ENCODE data around the gene MEIG1. TPM values are rescaled to one million over a fixed set of nuclear protein-coding genes. Genes with fewer than 3 reads are reported as not detected.

MEIG1 gene
- 0.49 and 0.54 TPM in 2 replicates for total RNA-seq

DNA sequence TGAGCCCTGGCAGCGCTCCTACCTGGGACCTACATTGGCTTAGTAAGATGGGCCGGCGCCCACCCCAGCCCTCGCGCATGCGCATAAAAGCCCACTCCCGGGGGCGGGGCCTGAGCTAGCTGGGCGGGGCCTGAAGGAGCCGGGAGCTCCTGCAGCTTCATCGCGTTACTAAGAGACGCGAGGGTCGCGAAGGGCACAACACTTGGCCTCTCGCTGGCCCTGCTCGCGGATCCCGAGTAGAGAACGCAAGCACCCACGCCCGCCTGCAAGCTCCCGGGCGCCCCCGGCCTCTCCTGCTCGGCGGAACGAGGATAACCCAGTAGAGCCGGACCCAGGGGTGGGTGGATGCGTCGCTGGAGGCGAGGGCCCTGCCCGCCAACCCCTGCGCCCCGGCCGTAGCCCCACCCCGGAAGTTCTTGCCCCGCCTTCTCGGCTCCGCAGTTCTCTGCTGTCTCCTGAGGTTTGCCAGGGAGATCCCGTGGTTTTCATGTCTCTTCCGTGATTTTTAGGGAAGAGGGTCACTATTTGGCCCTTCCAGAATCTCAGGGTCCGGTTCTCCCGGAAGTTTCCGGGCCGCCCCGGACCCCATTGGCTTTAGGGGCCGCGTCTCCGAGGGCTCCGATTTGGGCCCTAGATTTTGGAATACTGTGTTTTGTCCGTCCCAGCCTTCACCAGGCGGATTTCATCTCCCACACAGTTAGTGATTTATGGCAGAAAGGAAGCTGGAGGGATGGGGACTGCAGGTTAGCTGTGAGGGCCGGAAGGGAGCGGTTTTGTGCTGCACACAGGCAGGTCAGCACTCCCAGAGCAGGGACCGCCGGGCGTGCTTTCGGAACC is at the start of gene MEIG1:
Gene MEIG1, plus strand, starts transcription at position 168 of the 837 bp plus-strand sequence. CDS start 7,081 bp downstream, outside the sequence.
- ATAC-seq (ENCODE audit: low read depth) (peak; percentile 83), DNase-seq (peak; percentile 100)
- no peaks in the 10 kb centered on the region for H3K27me3 Mint-ChIP-seq
- H3K27ac Mint-ChIP-seq: peak within 1 kb of the TSS; percentile 98
- H3K36me3 Mint-ChIP-seq (ENCODE audit: low read depth): peaks cover 6% of the 10 kb centered on the region
- ChIA-PET CTCF (interaction anchor here (1.6 to 4.1 kb wide), 2 partner anchors 13 to 122 kb away, joined by 4 to 16 read pairs; partner anchors contain the start of genes CDNF, HSPA14 and MSANTD7), POLR2A (interaction anchor here (0.6 to 2.1 kb wide), 12 partner anchors 9 to 774 kb away, joined by 3 to 26 read pairs (median 4); partner anchors contain the start of genes CDNF, HSPA14, MSANTD7 and NMT2)
- TF ChIP-seq CTCF (IDR thresholded peaks at IDR 0.05): no peak
- H3K9me3 Mint-ChIP-seq: no peaks in the 10 kb centered on the region
- peaks cover 14% of the 10 kb centered on the region for H3K4me1 Mint-ChIP-seq
- H3K4me3 Mint-ChIP-seq: peak within 1 kb of the TSS; percentile 97
- intact Hi-C loops (cut with micrococcal nuclease): loop anchor here (1.0 to 2.0 kb wide), 6 partner anchors 33 to 355 kb away; partner anchors contain the start of genes CDNF, HSPA14, MSANTD7 and NMT2

- Mint-ChIP-seq H3K36me3 (ENCODE audit: low read depth) (peaks cover 82% of the 10 kb centered on the region), H3K4me3 (no peak overlapping the region), H3K9me3 (no peaks in the 10 kb centered on the region), H3K27ac (no peak overlapping the region), H3K27me3 (no peaks in the 10 kb centered on the region), H3K4me1 (peaks cover 8% of the 10 kb centered on the region)
- ChIA-PET CTCF (no interaction called here), POLR2A (interaction anchor here (0.6 kb wide), 1 partner anchor 16 kb away, joined by 4 read pairs; no protein-coding TSS in a partner anchor)
- no peak for ATAC-seq (ENCODE audit: low read depth)
- intact Hi-C loops (cut with micrococcal nuclease): no loop called here
- TF ChIP-seq CTCF (IDR thresholded peaks at IDR 0.05): no peak
- DNase-seq: no peak
Measured at GRCh38 chr10:14910953-14911352, 48.2 kb upstream of the MEIG1 start.

- CTCF ChIA-PET: no interaction called here
Measured at GRCh38 chr10:14911801-14912200, 47.4 kb upstream of the MEIG1 start.

DNA sequence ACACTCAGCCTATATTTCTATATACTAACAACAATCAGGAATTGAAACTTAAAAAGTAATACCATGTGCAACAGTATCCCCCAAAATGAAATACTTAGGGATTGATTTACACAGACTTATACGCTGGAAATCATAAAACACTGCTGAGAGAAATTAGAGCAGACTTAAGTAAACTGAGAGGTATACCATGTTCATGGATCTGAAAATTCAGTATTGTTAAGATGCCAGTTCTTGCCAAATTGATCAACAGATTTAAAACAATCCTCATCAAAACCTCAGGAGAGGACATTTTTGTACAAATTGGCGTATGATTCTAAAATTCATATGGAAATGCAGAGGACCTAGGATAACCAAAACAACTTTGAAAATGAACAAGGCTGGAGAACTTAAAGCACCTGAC is 42.6 kb upstream of the MEIG1 start:
- Mint-ChIP-seq H3K9me3 (peaks cover 5% of the 10 kb centered on the region), H3K4me1 (peaks cover 6% of the 10 kb centered on the region), H3K4me3 (no peak overlapping the region), H3K27ac (peak overlapping the region; percentile 1), H3K36me3 (ENCODE audit: low read depth) (peaks cover 94% of the 10 kb centered on the region), H3K27me3 (no peaks in the 10 kb centered on the region)
- no peak for TF ChIP-seq CTCF (IDR thresholded peaks at IDR 0.05)
- POLR2A ChIA-PET: no interaction called here
- DNase-seq (no peak), ATAC-seq (ENCODE audit: low read depth) (no peak)
- CTCF ChIA-PET: no interaction called here
- intact Hi-C loops (cut with micrococcal nuclease): no loop called here

More at GRCh38 chr10:14911801-14912200, 47.4 kb upstream of the MEIG1 start:
- H3K36me3 Mint-ChIP-seq (ENCODE audit: low read depth): peaks cover 89% of the 10 kb centered on the region
- H3K9me3 Mint-ChIP-seq: no peaks in the 10 kb centered on the region
- intact Hi-C loops (cut with micrococcal nuclease): no loop called here
- no peak for ATAC-seq (ENCODE audit: low read depth)
- H3K4me3 Mint-ChIP-seq: no peak overlapping the region
- TF ChIP-seq CTCF (IDR thresholded peaks at IDR 0.05): no peak
- no peaks in the 10 kb centered on the region for H3K27me3 Mint-ChIP-seq
- no peak overlapping the region for H3K27ac Mint-ChIP-seq
- POLR2A ChIA-PET: interaction anchor here (0.6 kb wide), 1 partner anchor 15 kb away, joined by 4 read pairs; no protein-coding TSS in a partner anchor
- H3K4me1 Mint-ChIP-seq: peaks cover 6% of the 10 kb centered on the region
- no peak for DNase-seq

GRCh38 chr10:14917827-14918226 is 41.4 kb upstream of the MEIG1 start:
- Mint-ChIP-seq H3K4me3 (no peak overlapping the region), H3K27me3 (no peaks in the 10 kb centered on the region), H3K27ac (no peak overlapping the region), H3K4me1 (peaks cover 6% of the 10 kb centered on the region), H3K9me3 (peaks cover 5% of the 10 kb centered on the region), H3K36me3 (ENCODE audit: low read depth) (peaks cover 94% of the 10 kb centered on the region)
- ATAC-seq (ENCODE audit: low read depth) (no peak), DNase-seq (no peak)
- ChIA-PET CTCF (no interaction called here), POLR2A (no interaction called here)
- intact Hi-C loops (cut with micrococcal nuclease): no loop called here
- TF ChIP-seq CTCF (IDR thresholded peaks at IDR 0.05): no peak

Data from activated B cell treated with CpG ODN at 0.5 μM for 24 hours (primary cell).